MM.1S (cell line): ENCODE results near the gene BEGAIN.

Source experiments
- DNase-seq: peaks from one replicate; pipeline ENCODE4 v3.0.0-alpha.2; 2015
- H2AFZ ChIP-seq: fragments of 300-600 bp; sonication (generic); 2 replicates; pipeline ENCODE4 v1.6.0; 2016; ENCODE audit warnings: antibody characterized with exemption, low read length
- H3F3A ChIP-seq: fragments of 300-600 bp; sonication (generic); 2 replicates; pipeline ENCODE4 v1.6.1; 2016; ENCODE audit warnings: mild to moderate bottlenecking, antibody characterized with exemption, low read length, moderate library complexity, mixed read lengths; ENCODE audit not compliant: insufficient read depth
- H3K27ac ChIP-seq: fragments of 300-600 bp; sonication (generic); 2 replicates; pipeline ENCODE4 v1.5.1; 2016; ENCODE audit warnings: mild to moderate bottlenecking, low read length
- H3K27me3 ChIP-seq: fragments of 300-600 bp; sonication (generic); replicated peaks from 2 replicates; pipeline ENCODE4 v1.6.0; 2016; ENCODE audit warnings: low read length; ENCODE audit not compliant: insufficient read depth
- H3K36me3 ChIP-seq: fragments of 300-600 bp; sonication (generic); replicated peaks from 2 replicates; pipeline ENCODE4 v1.6.1; 2016; ENCODE audit warnings: mild to moderate bottlenecking, low read length, mixed read lengths; ENCODE audit not compliant: insufficient read depth
- H3K4me1 ChIP-seq: fragments of 300-600 bp; sonication (generic); 2 replicates; pipeline ENCODE4 v1.6.1; 2016; ENCODE audit warnings: low read length, mixed read lengths
- H3K4me2 ChIP-seq: fragments of 300-600 bp; sonication (generic); 2 replicates; pipeline ENCODE4 v1.6.0; 2016; ENCODE audit warnings: low read depth, low read length
- H3K4me3 ChIP-seq: fragments of 300-600 bp; sonication (generic); 2 replicates; pipeline ENCODE4 v1.5.1; 2016; ENCODE audit warnings: low read length, mixed read lengths
- H3K79me2 ChIP-seq: fragments of 300-600 bp; sonication (generic); 2 replicates; pipeline ENCODE4 v1.6.1; 2016; ENCODE audit warnings: mixed run types, low read length, mixed read lengths
- H3K9ac ChIP-seq: fragments of 300-600 bp; sonication (generic); 2 replicates; pipeline ENCODE4 v1.6.1; 2016; ENCODE audit warnings: low read length, mixed read lengths
- H3K9me2 ChIP-seq: fragments of 300-600 bp; sonication (generic); replicated peaks from 2 replicates; pipeline ENCODE4 v1.6.1; 2016; ENCODE audit warnings: mild to moderate bottlenecking, low read length, mixed read lengths; ENCODE audit not compliant: insufficient read depth
- H3K9me3 ChIP-seq: fragments of 300-600 bp; sonication (generic); replicated peaks from 2 replicates; pipeline ENCODE4 v1.6.1; 2016; ENCODE audit warnings: mild to moderate bottlenecking, low read length, mixed read lengths; ENCODE audit not compliant: insufficient read depth
- H4K20me1 ChIP-seq: fragments of 300-600 bp; sonication (generic); 2 replicates; pipeline ENCODE4 v1.6.1; 2016; ENCODE audit warnings: mild to moderate bottlenecking, low read length, moderate library complexity, mixed read lengths; ENCODE audit not compliant: insufficient read depth
- CTCF ChIP-seq: fragments of 300-600 bp; sonication (generic); IDR thresholded peaks from 2 replicates; pipeline ENCODE4 v1.5.1; 2016; ENCODE audit warnings: antibody characterized with exemption, low read length, mixed read lengths
- EZH2 ChIP-seq: fragments of 300-600 bp; sonication (generic); optimal IDR thresholded peaks from 2 replicates; pipeline ENCODE3; 2017; ENCODE audit warnings: low read depth, mild to moderate bottlenecking, antibody characterized with exemption, low read length, mixed read lengths
- EZH2phosphoT487 ChIP-seq: fragments of 300-600 bp; sonication (generic); IDR thresholded peaks from 2 replicates; pipeline ENCODE4 v1.6.1; 2018; ENCODE audit warnings: antibody characterized with exemption, low read length

Gene BEGAIN

GRCh38 chr14:100615736-100616695, 28.8 kb upstream of the BEGAIN start:
- Histone ChIP-seq H3K27me3 (peaks cover 41% of the 10 kb centered on the region; the same call in 1 of the 2 replicates), H3K4me2 (no peak overlapping the region), H4K20me1 (no peaks in the 10 kb centered on the region), H3K4me3 (no peak overlapping the region), H3K9ac (no peak overlapping the region), H3K27ac (no peak overlapping the region), H3K4me1 (no peaks in the 10 kb centered on the region), H3K9me3 (no peaks in the 10 kb centered on the region), H2AFZ (no peak overlapping the region), H3K36me3 (no peaks in the 10 kb centered on the region), H3K79me2 (no peaks in the 10 kb centered on the region), H3F3A (no peaks in the 10 kb centered on the region), H3K9me2 (no peaks in the 10 kb centered on the region)
- no peak for DNase-seq
- TF ChIP-seq EZH2phosphoT487: no peak
- TF ChIP-seq EZH2: no peak
- TF ChIP-seq CTCF: no peak

DNA sequence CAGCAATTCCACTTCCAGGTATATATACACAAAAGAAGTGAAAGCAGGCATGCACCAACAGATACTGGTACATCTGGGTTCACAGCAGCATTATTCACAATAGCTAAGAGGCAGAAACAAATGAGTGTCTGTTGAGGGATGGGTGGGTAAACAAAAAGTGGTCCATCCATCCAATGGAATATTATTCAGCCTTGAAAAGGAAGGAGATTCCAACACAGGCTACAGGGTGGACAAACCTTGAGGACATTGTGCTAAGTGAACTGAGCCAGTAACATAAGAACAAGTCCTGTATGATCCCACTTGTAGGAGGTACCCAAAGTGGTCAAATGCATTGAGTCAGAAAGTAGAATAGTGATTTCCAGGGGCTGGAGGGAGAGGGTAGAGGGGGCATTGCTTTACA, 27.6 kb upstream of the BEGAIN start:
- no peaks in the 10 kb centered on the region for H4K20me1 ChIP-seq
- H3K27ac ChIP-seq: no peak overlapping the region
- no peak overlapping the region for H3K4me2 ChIP-seq
- no peaks in the 10 kb centered on the region for H3K9me3 ChIP-seq
- H3K36me3 ChIP-seq: no peaks in the 10 kb centered on the region
- TF ChIP-seq CTCF (no peak), EZH2phosphoT487 (no peak), EZH2 (no peak)
- H2AFZ ChIP-seq: no peak overlapping the region
- H3K4me1 ChIP-seq: no peaks in the 10 kb centered on the region
- H3K9me2 ChIP-seq: no peaks in the 10 kb centered on the region
- no peak for DNase-seq
- H3K9ac ChIP-seq: no peak overlapping the region
- no peak overlapping the region for H3K4me3 ChIP-seq
- peaks cover 39% of the 10 kb centered on the region; the same call in 1 of the 2 replicates for H3K27me3 ChIP-seq
- H3K79me2 ChIP-seq: no peaks in the 10 kb centered on the region
- H3F3A ChIP-seq: no peaks in the 10 kb centered on the region

GRCh38 chr14:100612986-100613385, 25.8 kb upstream of the BEGAIN start:
- Histone ChIP-seq H3K4me1 (no peaks in the 10 kb centered on the region), H2AFZ (no peak overlapping the region), H3K4me2 (no peak overlapping the region), H3K4me3 (no peak overlapping the region), H3F3A (no peaks in the 10 kb centered on the region), H3K27me3 (peaks cover 26% of the 10 kb centered on the region; the same call in 1 of the 2 replicates), H3K9ac (no peak overlapping the region), H3K27ac (no peak overlapping the region), H3K9me3 (no peaks in the 10 kb centered on the region), H3K79me2 (no peaks in the 10 kb centered on the region), H3K36me3 (no peaks in the 10 kb centered on the region), H3K9me2 (no peaks in the 10 kb centered on the region), H4K20me1 (no peaks in the 10 kb centered on the region)
- TF ChIP-seq CTCF: no peak
- no peak for TF ChIP-seq EZH2
- TF ChIP-seq EZH2phosphoT487: no peak
- DNase-seq: no peak
